Globus pallidus (tissue), 1 donor: ENCODE measurements around the gene FOXD1.
"Not testable (repeated sequence)": the region's sequence is repeated elsewhere in the genome, so short reads cannot be mapped to it uniquely, and the experiment has no call there.

Experiments used
- DNase-seq: peaks from one replicate; pipeline ENCODE4 v3.0.0-alpha.2; 2015; ENCODE audit warnings: low spot score

Gene FOXD1

DNA sequence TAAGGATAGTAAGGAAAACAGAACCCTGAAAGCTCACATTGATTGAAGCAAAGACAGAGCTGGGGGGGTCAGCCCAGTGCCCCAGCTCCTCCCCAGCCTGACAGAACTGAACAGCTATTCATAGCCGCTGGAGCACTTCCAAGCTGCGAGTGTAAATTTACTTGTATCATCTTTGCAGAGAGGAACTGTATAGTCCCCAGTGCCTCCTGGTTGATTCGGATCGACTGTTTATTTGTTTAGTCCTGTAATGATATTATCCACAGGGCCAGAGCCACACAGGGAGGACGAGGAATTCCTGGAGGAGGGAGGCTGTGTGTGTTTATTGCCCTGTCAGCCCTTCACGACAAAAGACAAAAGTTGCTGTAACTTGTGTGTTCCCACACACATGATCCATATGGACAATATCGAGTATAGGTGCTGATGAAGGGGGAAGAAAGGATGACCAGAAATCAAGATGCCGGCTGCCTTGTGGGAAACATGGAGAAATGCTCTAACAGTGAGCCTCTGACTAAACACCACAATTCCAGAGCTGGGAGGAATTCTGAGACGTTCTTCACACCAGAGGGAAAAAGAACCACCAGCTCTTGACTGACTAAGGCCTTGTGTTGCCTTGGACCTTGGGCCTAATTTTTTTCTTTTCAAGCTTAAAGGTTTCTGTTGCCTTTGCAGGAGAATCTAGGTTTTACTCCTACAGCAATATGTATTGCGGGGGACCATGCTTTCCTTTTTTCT lies 31.1 kb downstream of the FOXD1 start:
- peak; percentile 42 for DNase-seq

DNA sequence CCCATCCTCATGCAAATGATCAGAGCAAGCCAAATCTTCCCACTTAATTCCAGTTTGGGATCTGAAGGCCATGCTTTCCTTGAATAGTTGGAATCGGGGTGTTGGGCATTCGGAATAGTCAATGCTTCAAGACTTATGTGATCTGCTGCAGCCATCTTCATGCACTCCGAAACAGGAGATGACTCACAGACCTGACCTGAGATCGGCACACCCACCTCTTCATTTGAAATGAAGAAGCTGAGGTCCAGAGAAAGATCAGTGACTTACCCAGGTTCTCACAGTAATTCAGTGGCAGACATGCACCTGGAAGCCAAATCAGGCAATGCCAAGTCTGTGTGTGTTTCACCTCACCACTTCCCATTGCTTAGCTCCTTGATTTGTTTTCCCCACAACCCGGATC lies 33.0 kb downstream of the FOXD1 start:
- no peak for DNase-seq

DNA sequence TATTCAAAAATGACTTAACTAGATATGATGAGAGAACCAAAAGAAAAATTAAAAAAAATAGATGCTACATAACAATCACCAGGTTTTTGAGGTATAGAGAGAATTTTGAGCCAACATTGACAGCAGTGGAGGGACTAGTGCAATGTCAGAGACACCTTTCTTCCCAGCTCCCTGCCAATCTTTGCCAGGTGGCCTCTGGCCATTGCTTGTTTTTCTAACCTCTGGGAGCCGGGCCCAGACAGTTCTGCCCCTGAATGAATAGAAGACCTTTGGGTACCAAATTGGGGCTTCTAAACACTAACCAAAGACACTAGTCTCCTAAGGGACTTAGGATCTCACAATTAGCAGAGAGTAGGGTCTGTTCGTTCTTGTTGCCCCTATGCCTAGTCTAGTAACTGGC lies 33.4 kb downstream of the FOXD1 start:
- no peak for DNase-seq

DNA sequence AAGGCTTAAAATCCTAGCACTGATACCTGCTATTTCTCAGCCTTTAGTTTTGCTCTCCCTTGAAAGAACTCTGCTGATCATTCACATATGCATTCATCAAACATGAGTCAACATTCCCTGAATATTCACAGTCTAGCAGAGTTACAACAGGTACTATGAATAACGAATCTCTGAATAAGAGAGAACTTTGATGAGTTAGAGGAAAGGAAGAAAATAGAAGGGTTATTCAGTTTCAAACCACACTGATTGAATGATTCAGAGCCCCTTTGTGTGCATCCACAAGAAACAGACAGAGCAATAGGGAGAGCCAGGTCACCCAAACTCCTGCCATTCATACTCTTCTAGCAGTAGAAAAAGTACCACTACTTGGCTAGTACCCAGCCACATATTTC lies 36.0 kb downstream of the FOXD1 start:
- no peak for DNase-seq

DNA sequence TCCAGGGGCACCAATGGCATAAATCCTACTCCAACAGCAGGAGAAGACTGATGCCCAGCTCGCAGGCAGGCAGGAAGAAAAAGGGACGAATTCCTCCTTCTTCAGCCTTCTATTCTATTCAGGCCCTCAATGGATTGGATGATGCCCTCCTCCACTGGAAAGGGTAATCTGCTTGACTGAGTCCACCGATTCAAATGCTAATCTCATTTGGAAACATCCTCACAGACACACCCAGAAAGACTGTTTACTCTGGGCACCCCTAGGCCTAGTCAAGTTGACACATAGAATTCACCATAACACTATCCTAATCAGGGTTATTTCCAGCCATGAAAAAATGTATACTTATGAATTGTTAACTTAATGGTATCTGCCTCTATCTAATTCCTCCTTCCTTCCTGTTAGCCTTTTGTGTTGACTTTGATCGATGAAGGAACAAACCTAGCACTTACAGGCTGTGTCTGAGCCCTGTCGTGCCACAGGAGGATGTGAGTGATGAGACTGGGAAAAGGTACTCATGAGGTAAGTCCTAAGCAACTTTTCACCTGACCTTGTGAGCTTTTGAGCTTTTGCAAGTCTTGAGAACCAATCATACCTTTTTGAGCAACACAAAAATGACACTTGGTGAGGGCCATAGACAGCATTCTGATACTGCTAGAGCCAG lies 36.5 kb downstream of the FOXD1 start:
- DNase-seq = no peak

DNA sequence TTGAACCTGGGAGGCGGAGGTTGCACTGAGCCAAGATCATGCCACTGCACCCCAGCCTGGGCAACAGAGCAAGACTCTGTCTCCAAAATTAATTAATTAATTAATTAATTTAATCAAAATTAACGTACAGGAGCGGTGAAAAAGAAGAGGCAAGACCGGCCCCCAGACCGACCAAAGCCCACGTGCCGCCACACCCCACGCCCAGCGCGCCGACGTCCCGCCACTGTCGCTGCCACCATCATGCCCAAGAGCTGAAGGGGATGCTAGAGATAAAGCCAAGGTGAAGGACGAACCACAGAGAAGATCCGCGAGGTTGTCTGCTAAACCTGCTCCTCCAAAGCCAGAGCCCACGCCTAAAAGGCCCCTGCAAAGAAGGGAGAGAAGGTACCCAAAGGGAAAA lies 38.6 kb downstream of the FOXD1 start:
- not testable (repeated sequence) for DNase-seq

DNA sequence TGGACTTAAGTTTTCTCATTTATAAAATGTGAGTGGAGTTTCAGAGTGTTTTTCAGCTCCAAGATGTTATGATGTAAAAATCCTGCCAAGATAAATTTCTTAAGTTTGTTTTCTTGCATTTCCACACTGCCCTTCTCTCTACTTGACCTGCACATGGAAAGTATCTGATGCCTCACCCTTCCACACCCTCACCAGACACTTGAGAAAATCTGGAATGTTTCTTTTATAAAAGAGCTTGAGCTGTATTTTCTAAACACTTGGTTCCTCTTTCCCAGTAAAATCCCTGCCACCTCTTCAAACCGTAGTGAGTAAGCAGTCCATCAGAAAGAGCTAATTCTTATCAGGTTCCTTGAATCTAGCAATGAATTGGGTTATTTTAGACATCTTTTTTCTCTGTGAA lies 42.9 kb downstream of the FOXD1 start:
- no peak for DNase-seq

DNA sequence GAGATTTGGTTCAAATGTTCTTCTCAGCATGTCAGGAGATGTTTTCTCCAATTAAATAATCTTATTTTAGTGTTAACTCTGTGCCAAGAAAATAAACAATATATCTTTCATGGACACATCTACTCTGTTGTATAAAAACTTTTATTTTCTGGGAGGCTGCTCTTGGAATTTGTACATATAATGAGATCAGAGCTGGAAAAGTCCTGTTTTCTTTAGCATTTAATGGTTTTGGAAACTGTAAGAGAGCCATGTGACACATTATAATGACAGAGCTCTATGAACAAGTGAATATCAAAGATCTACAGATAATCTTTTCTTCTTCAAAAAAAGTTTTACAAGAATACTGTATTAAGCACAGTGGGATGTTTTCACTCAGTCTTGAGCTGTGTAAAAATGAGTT lies 48.8 kb downstream of the FOXD1 start:
- no peak for DNase-seq
